Measurements from ENCODE around the gene FRMD4B.

The FRMD4B gene

DNA sequence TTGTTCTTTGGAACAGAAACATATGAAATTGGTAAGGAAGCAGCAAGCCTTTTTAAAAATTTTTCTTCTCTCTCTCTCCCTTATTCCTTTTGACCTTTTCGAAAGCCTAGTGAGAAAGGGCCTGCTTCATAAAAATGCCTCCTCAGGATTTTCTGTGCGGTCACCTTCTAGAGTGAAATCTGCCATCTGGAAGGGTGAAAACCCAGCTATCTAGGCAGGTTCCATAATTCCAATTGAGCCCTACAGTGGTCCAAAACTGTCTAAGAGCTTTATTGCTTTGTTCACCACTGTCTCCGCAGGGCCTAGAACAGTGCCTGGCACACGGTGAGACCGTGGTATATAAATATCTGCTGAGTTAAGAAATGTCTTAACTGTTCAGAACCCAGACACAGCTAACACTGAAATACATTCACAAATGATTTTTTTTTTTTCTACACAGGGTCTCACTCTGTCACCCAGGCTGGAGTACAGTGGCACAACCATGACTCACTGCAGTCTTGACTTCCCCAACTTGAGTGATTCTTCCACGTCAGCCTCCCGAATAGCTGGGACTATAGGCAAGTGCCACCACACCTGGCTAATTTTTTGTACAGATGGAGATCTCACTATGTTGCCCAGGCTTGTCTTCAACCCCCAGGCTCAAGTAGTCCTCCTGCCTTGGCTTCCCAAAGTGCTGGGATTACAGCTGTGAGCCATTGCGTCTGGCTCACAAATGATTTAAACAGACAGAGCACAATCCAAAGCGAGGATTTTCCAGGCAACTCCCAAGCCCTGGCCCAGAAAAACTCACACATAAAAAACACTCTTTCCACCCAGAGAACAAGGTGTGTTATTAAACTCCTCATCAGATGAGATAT lies 64.4 kb downstream of the FRMD4B start:
- no peak for DNase-seq

- no peak for DNase-seq
Measured at GRCh38 chr3:69320871-69321271, 65.0 kb downstream of the FRMD4B start.

DNA sequence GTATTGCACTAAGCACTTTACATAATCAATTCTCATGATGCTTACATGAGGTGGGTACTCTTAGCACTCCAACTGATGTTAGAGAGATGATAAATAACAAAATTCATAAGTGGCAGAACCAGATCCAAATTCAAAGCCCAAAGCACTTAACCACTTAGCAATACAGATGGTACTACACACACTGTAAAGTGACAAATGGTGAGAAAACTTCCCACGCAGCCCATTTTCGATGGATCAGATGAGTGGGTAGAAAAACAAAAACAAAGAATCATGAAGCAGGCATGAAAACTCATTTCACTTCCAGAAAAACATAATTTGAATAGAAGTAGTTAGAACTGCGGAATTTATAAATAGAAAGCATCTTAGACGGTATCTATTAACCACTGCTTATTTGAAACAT lies 66.2 kb downstream of the FRMD4B start:
- DNase-seq = no peak

DNA sequence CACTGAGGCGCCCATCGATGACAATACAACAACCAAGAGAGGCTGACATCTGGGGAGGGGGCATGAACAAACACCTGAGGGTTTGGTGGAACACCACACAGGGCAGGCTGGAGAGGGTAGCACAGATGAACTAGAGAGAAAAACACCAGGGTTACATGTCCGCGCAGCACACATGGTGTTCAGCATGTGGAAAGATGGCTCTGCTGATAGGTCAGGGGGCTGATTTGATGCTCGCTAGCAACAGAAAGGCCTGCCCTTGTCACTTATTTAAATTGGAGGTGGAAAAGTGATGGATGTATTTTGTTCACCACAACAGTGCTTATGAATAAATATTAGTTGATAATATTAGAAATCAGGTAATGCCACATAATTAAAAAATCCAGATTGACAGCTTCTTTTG lies 67.5 kb downstream of the FRMD4B start:
- no peak for DNase-seq

- DNase-seq = no peak
Measured at GRCh38 chr3:69313251-69313650, 72.6 kb downstream of the FRMD4B start.

DNA sequence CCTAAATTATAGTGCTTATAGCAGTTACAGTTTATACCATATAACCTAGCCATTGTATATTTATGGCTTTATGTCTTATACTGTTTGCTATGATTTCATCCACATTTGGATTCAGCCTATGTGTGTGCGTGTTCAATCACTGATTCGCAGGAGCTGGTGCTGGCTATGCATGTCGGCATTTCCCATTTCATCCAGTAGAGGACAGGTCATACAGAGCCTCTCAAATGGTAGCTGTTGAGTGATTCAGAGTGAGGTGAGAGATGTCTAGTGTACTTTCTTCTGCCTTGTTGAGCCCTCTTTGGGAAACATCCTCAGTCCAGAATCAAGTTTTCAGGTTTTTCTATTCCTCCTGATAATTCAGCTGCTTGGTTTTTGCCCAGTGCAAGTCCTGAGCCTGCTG lies 76.1 kb downstream of the FRMD4B start:
- DNase-seq = no peak

- peak; percentile 70 for DNase-seq
Measured at GRCh38 chr3:69306239-69307185, 79.4 kb downstream of the FRMD4B start.

DNA sequence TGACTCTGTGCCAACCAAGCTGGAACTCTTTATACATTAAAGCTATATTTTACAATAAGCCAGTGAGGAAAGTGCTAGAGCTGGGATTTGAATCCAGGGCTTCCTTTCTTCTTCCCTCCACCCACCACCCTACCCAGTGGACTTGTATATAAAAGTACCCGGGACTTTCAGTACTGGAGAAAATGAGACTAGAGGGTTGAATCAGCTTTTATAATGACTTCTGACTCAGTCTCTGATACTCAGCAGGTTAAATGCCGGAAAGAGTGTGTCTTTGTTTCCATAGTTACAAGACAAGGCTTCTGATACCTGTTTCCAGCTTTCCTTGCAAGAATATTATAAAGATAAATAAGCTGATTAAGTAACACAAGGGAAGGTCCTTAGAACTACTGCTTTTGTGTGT lies 80.9 kb downstream of the FRMD4B start:
- DNase-seq = peak; percentile 10

- DNase-seq = no peak
Measured at GRCh38 chr3:69304396-69304795, 81.5 kb downstream of the FRMD4B start.

GRCh38 chr3:69300296-69300695 lies 85.6 kb downstream of the FRMD4B start:
- no peak for DNase-seq

DNA sequence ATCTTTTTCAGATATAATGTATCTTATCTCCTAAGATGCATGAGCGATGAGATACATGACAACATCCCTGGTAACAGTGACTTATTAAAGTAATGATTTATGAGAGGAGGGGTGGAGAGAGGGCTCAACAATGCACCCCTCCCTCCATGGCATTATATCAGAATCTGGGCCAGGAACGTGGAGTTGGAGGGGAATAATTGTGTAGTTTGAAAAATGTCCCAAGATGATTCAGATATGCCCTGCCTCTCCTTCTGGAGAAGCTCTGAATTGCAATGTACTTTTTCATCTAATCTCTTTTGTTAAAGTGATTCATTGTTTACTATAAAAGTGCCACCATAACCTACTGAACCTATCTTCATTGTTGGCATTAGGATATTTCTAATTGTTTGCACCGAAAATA lies 86.5 kb downstream of the FRMD4B start:
- no peak for DNase-seq

DNA sequence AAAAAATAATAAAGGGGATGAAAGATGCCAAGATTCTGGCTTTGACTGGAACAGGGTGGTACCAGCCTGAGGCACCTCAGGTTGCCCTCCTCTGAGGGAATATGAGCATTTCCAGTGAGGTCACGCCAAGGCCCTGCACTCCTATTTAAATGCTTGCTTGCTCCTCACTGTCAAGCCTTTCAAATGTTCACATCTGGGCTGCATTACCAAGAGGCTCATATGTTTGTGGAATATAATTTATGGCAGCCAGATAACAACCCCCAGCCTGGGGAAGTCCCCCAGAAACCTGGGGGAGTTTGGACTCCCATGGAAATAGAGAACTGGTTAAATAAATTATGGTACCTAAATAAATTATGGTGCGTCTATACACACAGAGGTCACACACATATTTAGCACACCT lies 88.4 kb downstream of the FRMD4B start:
- DNase-seq = no peak

GRCh38 chr3:69296995-69297394 lies 88.9 kb downstream of the FRMD4B start:
- DNase-seq = no peak

- DNase-seq = no peak
Measured at GRCh38 chr3:69294014-69294766, 91.7 kb downstream of the FRMD4B start.

- no peak for DNase-seq
Measured at GRCh38 chr3:69292959-69293574, 92.8 kb downstream of the FRMD4B start.

DNA sequence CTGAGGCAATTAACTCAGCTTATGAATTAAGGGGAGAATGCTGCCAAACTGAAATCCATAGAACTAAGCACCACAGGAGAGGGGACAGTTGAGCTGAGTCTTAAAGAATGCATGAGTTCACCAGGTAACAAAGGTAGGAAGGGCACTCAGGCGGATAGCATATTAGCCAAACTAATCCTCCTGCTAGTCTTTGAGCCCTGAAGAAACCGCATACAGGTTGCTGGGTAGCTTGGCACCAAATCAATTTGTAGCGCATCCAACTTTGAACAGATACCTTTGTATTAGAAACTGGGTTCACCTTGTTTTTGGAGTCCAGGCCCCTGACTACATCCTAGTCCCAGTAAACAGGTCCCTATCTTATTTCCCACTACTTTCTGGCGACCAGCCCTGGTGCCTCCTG lies 93.7 kb downstream of the FRMD4B start:
- DNase-seq = no peak

DNA sequence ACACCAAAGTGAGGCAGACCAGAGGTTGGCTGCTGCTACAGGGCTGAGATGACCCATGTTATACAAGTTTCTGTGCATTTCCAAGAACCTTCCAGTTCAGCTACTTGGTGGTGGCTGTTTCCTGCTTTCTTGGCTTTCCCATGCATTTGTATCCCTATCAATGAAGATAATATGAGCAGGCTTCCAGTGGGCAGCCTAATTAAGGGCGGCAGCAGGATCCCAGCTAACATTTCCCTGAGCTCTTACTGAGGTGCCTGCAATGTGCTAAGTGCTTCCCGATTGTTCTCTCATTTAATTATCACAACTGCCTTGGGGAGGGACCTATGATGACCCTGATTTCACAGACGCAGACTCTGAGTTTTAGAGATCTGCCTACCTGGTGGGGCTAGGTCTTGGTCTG lies 95.5 kb downstream of the FRMD4B start:
- DNase-seq = no peak

DNA sequence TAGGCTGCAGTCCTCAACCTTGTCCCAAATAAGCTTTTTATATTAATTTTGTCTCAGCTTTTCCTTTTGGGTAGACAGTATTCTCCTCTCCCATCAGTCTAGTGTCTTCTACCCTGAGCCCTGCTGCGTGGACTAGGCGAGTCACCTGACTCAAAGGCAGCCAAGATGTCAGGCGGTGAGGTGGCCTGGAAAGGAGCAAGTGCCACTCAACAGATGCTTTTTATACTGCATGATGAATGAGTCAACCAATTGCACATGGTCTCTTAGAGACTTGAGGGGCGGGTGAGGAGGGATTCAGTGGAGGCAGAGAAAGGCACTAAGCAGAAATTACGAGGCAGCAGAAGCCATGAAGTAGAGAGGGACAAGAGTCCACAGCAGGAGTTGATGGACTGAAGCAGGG lies 95.9 kb downstream of the FRMD4B start:
- no peak for DNase-seq

DNA sequence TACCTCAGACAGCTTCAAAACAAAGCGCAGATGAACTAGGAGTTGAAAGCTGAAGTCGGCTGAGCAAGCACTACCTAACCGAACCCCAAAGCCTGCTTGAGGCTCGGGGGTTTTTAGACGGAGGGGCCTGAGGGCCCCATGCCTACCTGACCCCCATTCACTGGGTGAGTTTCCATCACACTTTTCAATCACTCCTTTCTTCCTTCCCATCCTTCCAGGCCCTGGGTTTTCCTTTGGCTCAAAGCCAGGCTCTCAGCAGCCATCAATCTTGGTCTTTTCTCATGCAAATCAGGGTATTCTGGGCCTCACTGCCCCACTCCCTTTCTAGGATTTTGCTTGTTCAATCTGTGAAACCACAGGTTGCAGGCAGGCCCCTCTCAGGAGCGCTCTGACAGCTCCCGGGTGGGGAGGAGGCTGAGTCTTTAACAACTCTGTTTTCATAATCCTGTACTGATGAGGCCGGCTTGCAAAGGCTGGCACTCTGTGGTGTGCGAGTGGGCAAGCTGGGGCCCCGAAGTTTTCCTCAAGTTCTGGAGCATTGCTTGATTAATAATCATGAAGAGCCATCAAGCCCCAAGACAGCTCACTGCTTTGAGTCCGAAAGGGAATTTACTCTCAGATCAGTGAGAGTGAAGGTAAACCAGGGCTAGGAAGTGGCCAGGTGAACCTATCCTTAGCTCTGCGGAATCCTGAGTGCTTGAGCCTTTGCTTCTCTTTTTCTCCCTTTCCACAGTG lies 97.6 kb downstream of the FRMD4B start:
- peak; percentile 74 for DNase-seq

GRCh38 chr3:69283913-69284611 lies 101.8 kb downstream of the FRMD4B start:
- no peak for DNase-seq

GRCh38 chr3:69283496-69283895 lies 102.4 kb downstream of the FRMD4B start:
- DNase-seq = no peak

All from activated naive CD4-positive, alpha-beta T cell treated with Interleukin-2 at 50 U/mL for 16 hours (primary cell).